OCI-LY3 (cell line): ENCODE results near the gene RAD9B.

Experiments
- H2AFZ ChIP-seq: fragments of 200-600, 300-600 bp; shearing (Covaris generic); 2 replicates; pipeline ENCODE4 v1.6.0; 2014; ENCODE audit warnings: antibody characterized with exemption, low read depth, low read length
- H3K27ac ChIP-seq: fragments of 200-600, 300-600 bp; sonication (generic); 2 replicates; pipeline ENCODE4 v1.5.1; 2014; ENCODE audit warnings: mild to moderate bottlenecking, low read length, moderate library complexity, mixed read lengths
- H3K27me3 ChIP-seq: fragments of 200-600, 300-600 bp; sonication (generic); 2 replicates; pipeline ENCODE4 v1.6.1; 2014; ENCODE audit warnings: low read depth, low read length, mixed read lengths
- H3K36me3 ChIP-seq: fragments of 200-600, 300-600 bp; sonication (generic); replicated peaks from 2 replicates; pipeline ENCODE3; 2014; ENCODE audit warnings: low read depth, low read length, mixed read lengths
- H3K4me1 ChIP-seq: fragments of 300-600, 200-600 bp; sonication (generic); 2 replicates; pipeline ENCODE4 v1.6.1; 2014; ENCODE audit warnings: low read length, mixed read lengths
- H3K4me2 ChIP-seq: fragments of 200-600, 300-600 bp; sonication (generic); 2 replicates; pipeline ENCODE4 v1.6.1; 2014; ENCODE audit warnings: low read length, mixed read lengths
- H3K4me3 ChIP-seq: fragments of 300-600, 200-600 bp; sonication (generic); 2 replicates; pipeline ENCODE4 v1.5.1; 2014; ENCODE audit warnings: antibody characterized with exemption, mild to moderate bottlenecking, low read length, moderate library complexity
- H3K79me2 ChIP-seq: fragments of 300-600, 200-600 bp; shearing (Covaris generic); 2 replicates; pipeline ENCODE4 v1.6.1; 2014; ENCODE audit warnings: mild to moderate bottlenecking, low read length, mixed read lengths
- H3K9ac ChIP-seq: fragments of 300-600, 200-600 bp; shearing (Covaris generic); 2 replicates; pipeline ENCODE4 v1.6.0; 2014; ENCODE audit warnings: mild to moderate bottlenecking, low read length, moderate library complexity
- H3K9me3 ChIP-seq: fragments of 200-600, 300-600 bp; shearing (Covaris generic); 2 replicates; pipeline ENCODE4 v1.6.1; 2014; ENCODE audit warnings: low read length, mixed read lengths; ENCODE audit not compliant: insufficient read depth
- H4K20me1 ChIP-seq: fragments of 200-600, 300-600 bp; sonication (generic); 2 replicates; pipeline ENCODE4 v1.6.1; 2016; ENCODE audit warnings: low read length, mixed read lengths; ENCODE audit not compliant: insufficient read depth
- EZH2phosphoT487 ChIP-seq: fragments of 200-600 bp; shearing (Covaris generic); IDR thresholded peaks from 2 replicates; pipeline ENCODE4 v1.6.1; 2018; ENCODE audit warnings: antibody characterized with exemption, mixed run types, low read depth
- TF ChIP-seq, protein P1 (sequence below): fragments of 200-600, 300-600 bp; sonication (generic); IDR thresholded peaks from 2 replicates; pipeline ENCODE4 v1.5.1; 2014; ENCODE audit warnings: antibody characterized with exemption, low read length, low read depth

The RAD9B gene

DNA sequence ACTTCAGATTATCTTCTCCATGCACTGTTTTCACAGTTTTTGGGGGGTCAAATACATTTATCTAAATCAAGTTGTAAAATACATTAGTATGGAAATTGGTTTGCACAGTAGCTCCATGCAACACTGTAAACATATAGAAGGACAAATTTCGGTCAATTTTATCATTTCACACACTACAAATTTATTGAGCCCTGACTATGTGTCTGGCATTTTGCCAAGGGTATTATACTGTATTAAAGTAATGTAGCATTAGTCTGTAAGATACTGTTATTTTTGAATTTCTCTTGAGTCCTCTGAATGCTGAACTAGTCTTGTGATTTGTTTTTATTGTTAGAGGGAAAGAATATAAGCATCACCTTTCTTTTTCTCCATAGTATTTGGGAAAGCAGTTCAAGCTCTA lies 1.3 kb downstream of the RAD9B start:
- H3K4me2 ChIP-seq, result no peak overlapping the region
- H3K36me3 ChIP-seq, result peaks cover 9% of the 10 kb centered on the region
- H3K4me1 ChIP-seq, result peaks cover 22% of the 10 kb centered on the region

DNA sequence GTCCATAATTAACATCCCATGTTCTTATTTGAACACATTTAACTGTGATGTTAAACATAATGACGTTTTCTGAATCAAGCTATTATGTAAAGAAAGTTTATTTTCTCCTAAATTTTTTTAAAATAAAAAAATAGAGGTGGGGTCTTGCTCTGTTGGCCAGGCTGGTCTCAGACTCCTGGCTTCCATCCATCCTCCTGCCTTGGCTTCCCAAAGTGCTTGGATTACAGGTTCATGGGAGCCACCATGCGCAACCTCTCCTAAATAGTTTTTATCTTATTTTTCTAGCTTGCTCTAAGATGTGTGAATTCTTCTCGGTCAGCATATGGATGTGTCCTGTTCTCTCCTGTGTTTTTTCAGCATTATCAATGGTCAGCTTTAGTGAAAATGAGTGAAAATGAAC lies 3.2 kb downstream of the RAD9B start:
- H2AFZ ChIP-seq, result no peak overlapping the region
- no peak overlapping the region for H3K27ac ChIP-seq
- H3K9me3 ChIP-seq, result no peaks in the 10 kb centered on the region
- no peaks in the 10 kb centered on the region for H4K20me1 ChIP-seq
- H3K9ac ChIP-seq, result no peak overlapping the region
- H3K79me2 ChIP-seq, result peaks cover 15% of the 10 kb centered on the region
- TF ChIP-seq EZH2phosphoT487, result no peak
- TF ChIP-seq, protein P1, sequence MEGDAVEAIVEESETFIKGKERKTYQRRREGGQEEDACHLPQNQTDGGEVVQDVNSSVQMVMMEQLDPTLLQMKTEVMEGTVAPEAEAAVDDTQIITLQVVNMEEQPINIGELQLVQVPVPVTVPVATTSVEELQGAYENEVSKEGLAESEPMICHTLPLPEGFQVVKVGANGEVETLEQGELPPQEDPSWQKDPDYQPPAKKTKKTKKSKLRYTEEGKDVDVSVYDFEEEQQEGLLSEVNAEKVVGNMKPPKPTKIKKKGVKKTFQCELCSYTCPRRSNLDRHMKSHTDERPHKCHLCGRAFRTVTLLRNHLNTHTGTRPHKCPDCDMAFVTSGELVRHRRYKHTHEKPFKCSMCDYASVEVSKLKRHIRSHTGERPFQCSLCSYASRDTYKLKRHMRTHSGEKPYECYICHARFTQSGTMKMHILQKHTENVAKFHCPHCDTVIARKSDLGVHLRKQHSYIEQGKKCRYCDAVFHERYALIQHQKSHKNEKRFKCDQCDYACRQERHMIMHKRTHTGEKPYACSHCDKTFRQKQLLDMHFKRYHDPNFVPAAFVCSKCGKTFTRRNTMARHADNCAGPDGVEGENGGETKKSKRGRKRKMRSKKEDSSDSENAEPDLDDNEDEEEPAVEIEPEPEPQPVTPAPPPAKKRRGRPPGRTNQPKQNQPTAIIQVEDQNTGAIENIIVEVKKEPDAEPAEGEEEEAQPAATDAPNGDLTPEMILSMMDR, result no peak
- peaks cover 18% of the 10 kb centered on the region for H3K4me1 ChIP-seq
- no peaks in the 10 kb centered on the region for H3K36me3 ChIP-seq
- H3K4me3 ChIP-seq, result no peak overlapping the region
- H3K27me3 ChIP-seq, result no peaks in the 10 kb centered on the region
- no peak overlapping the region for H3K4me2 ChIP-seq

More for the DNA sequence above, 1.3 kb downstream of the RAD9B start:
- H3K27ac ChIP-seq, result no peak overlapping the region
- H3K4me3 ChIP-seq, result no peak overlapping the region
- no peaks in the 10 kb centered on the region for H4K20me1 ChIP-seq
- H3K9me3 ChIP-seq, result no peaks in the 10 kb centered on the region
- no peaks in the 10 kb centered on the region for H3K27me3 ChIP-seq
- H2AFZ ChIP-seq, result no peak overlapping the region
- H3K79me2 ChIP-seq, result peaks cover 32% of the 10 kb centered on the region
- TF ChIP-seq, protein P1, result no peak
- TF ChIP-seq EZH2phosphoT487, result no peak
- no peak overlapping the region for H3K9ac ChIP-seq

DNA sequence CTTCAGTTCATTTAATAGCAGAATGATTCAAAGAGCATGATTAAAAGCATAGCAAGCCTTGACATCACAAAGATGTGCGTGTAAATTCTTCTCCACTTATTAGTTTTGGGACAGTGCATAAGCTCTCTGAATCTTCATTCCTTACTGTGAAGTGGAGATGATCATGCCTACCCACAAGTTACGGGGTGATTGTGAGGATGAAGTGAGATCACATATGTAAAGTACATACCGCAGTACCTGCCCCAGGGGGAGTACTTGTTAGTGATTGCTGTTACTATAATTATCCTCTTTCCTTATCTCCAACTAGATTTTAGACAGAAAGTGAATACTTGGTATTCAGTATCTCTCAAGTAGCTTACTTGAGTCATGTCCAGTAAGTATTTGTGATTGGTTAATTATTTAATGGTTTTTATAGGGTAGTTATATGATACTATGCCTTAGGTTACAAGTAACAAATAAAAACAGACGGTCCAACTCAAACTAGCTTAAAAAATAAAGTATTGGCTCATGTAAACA lies 6.0 kb downstream of the RAD9B start:
- Histone ChIP-seq H3K4me2 (no peak overlapping the region; the same call in 1 of the 2 replicates), H3K4me3 (no peak overlapping the region), H3K27me3 (no peaks in the 10 kb centered on the region), H3K27ac (no peak overlapping the region), H4K20me1 (no peaks in the 10 kb centered on the region), H3K36me3 (no peaks in the 10 kb centered on the region), H3K9ac (no peak overlapping the region), H3K4me1 (peaks cover 4% of the 10 kb centered on the region; the same call in 1 of the 2 replicates), H3K9me3 (no peaks in the 10 kb centered on the region), H3K79me2 (no peaks in the 10 kb centered on the region), H2AFZ (no peak overlapping the region)
- no peak for TF ChIP-seq EZH2phosphoT487
- TF ChIP-seq, protein P1, result no peak

DNA sequence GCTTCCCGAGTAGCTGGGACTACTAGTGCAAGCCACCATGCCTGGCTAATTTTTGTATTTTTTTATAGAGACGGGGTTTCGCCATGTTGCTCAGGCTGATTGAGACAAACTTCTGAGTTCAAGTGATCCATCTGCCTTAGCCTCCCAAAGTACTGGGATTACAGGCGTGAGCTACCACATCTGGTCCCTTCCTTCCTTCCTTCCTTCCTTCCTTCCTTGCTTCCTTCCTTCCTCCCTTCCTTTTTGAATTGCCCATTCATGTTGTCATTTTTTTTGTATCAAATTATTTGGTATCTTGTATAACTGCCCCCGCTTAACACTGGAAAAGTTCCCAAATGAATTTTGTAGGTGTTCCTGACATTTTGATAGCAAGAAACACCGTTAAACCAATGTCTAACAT lies 11.7 kb downstream of the RAD9B start:
- Histone ChIP-seq H3K27me3 (no peaks in the 10 kb centered on the region), H3K4me3 (no peak overlapping the region), H4K20me1 (no peaks in the 10 kb centered on the region), H3K27ac (no peak overlapping the region), H3K4me1 (0 out of 2 replicates have a peak, but pooled peaks cover 3% of the 10 kb centered on the region), H3K4me2 (no peak overlapping the region), H3K36me3 (no peaks in the 10 kb centered on the region), H2AFZ (no peak overlapping the region), H3K9me3 (no peaks in the 10 kb centered on the region), H3K9ac (no peak overlapping the region), H3K79me2 (no peaks in the 10 kb centered on the region)
- TF ChIP-seq EZH2phosphoT487, result no peak
- TF ChIP-seq, protein P1, result no peak
